ENCODE results near the gene CNOT8.
"Not testable (repeated sequence)": the region's sequence is repeated elsewhere in the genome, so short reads cannot be mapped to it uniquely, and the experiment has no call there.

The CNOT8 gene

DNA sequence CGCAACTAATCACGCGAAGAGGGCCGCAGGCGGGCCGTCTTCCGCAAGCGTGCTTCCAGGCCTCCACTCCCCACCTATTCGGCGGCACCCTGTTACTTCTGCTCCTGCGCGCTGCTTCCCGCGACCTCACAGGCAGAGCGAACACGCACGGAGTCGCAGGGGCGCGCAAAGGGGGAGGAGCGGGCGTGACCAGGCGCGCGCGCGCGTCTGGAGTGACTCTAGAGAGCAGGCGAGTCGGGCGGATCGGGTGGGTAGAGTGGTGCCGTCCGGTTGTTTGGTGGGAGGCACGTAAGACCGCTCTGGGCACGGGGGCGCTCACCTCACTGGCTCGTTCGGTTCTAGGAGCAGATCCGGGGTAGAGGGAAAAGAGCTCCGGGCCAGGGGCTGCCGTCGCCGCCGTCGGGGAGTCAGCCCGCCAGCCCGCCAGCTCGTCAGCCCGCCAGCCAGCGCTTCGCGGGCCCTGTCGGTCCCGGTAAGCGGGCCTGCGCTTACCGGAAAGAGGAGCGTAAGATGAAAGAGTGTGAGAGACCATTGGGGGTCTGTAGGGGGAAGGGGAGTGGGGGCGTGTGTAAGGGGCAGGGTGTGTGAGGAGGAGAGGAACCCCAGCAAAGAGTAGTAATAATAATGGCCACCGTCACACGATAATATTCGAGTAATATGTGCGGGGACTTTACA, at the start of gene CNOT8:
Gene CNOT8 (plus strand): TSS at position 331 of the 675 bp plus-strand sequence. CDS start 4,652 bp downstream, outside the sequence.
- peak; percentile 99 for DNase-seq

DNA sequence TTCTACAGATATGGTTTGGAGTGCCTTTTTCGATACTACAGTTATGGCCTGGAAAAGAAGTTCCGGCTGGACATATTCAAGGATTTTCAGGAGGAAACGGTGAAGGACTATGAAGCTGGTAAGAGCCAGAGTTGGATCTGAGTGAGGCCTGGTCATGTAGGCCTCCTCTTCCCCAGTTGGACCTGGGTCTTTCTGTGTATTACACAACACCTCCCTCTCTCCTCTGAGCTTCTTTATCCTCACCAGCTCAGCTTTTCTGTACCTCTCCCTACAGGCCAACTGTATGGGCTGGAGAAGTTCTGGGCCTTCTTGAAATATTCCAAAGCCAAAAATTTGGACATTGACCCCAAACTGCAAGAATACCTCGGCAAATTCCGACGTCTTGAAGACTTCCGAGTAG, 47.2 kb upstream of the CNOT8 start:
- no peak for DNase-seq

DNA sequence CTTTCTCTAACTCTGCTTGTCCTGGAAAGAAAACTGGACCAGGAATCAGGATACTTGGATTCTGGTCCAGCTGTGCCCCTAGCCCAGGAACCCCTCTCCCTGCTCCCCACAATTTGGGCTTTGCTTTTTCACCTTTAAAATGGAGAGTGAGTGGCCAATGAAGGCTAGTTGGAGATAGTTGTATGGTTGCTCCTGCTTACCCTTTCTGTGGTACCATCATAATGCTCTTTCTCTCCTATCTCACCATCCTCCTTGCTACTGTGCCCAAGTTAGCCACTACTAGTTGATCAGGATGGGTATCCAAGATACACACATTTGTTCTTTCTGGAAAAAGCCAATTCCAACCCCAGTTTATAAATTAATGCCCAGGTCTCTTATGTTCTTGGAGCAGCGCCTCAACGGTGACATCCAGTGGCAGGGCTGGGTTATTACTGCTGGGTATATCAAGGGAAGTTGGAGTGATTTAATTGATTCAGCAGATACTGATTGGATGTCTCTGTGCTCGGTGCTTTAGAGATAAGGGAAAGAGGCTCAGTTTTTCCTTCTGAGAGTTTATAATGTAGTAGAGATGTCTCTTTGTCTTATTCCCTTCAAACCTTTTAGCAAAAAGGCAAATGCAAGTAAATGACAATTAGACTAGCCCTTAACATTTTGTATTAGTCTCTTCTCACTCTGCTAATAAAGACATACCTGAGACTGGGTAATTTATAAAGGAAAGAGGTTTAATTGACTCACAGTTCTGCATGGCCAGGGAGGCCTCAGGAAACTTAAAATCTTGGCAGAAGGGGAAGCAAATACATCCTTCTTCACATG, 46.6 kb upstream of the CNOT8 start:
- DNase-seq = peak; percentile 76

DNA sequence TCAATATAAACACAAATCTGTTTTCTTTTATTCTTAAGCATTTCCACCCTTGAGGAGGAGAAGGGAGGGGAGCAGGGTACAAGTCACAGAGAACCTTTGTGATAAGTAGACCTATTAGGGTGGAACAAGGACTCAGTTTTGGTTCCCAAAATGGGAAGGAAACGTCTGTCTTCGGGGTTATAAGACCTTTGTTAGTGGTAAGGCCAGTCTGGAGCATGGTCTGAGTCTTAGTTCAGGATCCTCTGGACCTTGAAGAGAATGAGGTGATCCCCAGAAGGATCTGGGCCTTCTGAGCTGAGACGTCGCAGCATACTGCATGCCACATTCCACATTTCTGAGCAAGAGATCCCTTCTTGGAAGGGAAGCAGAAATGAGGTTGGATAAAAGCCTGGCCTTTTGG, 45.3 kb upstream of the CNOT8 start:
- no peak for DNase-seq

DNA sequence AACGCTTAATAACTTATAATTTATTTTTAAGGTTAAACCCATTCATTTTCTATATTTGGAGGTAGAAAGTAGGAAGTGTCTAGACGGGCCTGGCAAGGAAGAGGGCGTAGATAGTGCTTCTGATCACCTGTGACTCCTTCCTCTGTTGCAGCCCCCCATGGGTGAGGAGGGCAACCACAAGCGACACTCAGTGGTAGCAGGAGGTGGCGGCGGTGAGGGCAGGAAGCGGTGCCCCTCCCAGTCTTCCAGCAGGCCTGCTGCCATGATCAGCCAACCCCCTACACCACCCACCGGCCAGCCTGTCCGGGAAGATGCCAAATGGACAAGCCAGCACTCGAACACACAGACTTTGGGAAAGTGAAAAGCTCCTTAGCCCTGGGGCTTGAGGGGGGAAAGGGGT, 44.7 kb upstream of the CNOT8 start:
- DNase-seq = no peak

DNA sequence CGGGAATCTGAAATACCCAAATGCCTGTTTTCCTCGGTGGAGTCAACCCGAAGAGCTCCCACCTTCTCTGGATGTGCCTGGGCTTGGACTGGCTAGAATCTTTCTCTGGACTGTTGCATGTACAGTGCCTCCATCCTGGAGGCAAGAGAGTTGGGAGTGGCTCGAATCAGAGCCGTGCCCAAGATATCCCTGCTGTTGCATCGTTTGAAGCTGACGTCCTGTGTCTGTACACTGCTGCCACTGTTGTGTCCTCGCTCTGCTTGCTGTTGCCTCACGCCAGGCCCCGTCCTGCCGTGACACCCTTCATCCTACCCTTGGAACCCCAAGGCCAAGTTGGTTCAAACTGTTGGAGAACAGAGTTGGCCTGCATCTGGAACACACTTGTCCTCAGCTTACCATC, 43.4 kb upstream of the CNOT8 start:
- DNase-seq = no peak

DNA sequence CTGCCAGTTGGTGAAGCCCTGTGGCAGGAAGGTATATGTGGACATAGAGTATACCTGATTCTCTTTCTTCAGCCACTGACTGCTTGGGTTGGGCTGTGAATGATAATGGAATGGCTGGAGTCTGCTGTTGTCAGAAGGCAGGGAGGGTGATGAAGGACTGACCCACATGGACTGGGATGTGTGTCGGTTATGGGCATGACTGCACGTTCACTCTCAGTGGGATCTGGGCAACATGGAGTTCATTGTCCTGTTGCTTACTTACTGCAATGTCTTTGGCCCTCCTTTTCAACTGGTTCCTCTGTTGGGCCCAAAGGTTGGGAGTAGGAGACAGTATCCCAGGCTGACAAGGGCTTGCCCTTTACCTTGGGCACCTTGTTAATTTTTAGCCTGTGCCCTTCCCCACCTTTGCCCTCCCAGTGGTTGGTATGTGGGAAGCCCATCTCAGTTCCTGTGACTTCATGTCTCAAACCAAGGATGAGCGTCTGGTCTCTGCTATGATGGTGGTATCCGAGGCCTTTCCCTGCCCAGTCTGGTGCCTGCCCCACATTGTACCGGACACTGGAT, 42.7 kb upstream of the CNOT8 start:
- no peak for DNase-seq

DNA sequence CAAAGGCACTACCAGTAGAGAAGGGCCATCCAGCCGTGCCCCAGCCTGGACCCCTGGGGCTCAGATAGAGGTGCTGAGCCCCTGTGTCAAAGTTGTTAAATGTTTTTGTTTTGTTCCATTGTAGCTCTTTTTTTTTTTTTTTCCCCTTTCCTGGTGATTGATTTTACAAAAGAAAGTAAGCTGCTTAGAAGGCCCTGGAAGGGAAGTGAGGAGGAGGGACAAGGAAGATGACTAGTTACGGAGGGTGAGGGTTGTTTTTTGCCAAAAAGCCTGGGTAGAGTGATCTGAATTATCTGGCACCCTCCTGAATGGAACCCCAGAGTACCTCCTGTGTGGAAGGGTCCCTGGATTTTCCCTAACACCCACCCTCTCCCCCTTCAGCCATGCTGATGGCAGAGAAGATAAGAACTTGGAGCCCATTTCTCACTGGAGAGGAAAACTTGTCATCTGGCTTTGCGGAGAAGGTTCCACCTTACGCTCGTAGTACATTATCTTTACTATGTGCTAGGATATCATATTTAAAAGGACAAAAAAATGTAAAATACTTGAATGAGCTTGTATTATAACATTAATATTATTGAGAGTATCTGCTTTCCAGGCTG, 41.4 kb upstream of the CNOT8 start:
- no peak for DNase-seq

DNA sequence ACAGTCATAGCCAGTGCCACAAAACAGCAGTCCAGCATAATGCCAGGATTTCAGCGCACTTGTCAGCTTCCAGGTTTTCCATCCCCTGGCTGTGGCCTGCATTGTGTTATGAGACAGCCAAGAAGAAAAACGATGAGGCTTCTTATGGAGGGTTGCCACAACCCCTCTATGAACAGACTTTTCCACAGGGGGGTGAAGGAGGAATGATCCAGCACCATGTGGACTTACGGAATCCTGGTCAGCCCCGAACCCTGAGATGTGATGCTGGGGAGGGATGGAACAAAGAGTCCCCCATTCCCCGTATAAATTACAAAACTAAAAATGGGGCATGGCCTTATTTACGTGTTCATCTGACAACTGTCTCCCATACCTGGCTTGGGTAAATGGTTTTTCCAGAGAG, 40.6 kb upstream of the CNOT8 start:
- DNase-seq = no peak

DNA sequence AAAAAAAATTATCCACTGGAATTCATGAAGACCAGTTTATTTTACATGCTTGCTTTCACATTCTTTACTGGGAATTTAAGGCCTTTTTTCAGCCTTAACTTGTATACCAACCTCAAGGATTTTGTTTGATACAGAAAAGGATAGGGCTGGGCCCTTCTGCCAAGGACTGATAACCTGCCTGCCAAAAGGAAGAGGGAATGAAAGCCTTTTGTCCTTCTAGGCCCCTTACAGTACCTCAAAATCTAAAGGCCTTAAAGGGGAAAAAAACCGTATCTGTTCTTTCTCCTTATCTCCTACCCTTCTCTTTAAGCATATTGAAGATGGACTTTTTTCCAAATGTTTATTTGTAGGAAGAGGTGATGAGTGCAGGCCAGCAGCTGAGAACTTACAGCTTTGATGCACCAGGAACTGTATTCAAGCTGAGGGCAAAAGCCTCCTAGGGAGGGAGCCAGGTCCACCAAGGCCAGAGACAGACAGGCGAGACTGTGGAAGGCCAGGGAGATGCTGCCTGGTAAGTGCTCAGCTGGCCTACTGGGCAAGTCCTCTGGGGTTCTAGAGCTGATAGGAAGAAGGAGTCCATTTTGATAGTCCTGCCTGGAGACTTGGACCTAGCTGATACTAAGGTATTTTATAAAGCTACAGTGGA, 39.8 kb upstream of the CNOT8 start:
- no peak for DNase-seq

DNA sequence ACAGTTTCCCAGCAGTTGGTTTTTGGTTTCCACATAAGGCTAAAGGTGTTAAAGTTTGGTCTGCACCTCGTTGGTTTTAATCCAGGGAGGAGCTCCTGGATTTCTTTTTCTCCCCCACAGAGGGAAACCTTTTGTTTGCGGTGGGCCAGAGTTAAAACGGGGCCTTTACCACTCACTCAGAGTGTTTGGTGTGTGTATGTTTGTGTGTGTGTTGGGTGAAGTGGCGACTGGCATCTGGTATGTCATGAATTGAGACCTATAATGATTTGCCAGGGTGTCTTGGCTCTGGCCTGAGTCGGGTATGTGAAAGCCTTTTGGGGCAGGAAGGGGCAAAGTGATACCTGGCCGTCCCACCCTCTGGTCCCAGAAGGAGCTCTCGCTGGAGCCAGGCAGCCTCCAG, 38.9 kb upstream of the CNOT8 start:
- no peak for DNase-seq

DNA sequence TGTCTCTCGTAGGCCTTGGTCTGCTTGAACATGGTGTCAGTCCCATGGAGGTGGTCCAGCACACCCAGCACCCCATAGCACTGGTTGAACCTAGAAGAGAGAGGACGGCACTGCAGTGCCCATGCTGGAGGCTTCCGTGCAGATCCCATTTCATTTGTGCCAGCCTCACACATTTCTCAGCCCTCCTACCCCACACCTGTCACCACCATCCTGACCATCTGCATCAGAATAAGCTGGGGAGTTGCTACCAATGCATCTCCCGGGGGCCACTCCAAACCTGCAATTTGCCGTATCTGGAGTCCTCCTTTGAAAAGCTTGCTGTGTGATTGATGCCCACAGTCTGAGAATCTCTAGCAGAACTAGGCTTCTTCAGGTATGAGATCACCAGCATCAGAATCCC, 38.0 kb upstream of the CNOT8 start:
- no peak for DNase-seq

DNA sequence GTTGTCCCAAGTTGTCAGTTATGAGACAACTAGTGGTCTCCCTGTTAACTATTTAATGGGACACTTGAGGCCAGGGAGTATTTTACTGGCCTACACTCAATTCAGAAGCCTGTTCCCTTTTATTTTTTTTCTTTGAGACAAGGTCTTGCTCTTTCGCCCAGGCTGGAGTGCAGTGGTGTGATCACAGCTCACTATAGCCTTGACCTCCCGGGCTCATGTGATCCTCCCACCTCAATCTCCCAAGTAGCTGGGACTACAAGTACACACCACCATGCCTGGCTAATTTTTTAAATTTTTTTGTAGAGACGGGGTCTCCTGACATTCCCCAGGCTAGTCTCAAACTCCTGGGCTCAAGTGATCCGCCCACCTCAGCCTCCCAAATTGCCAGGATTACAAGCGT, 35.5 kb upstream of the CNOT8 start:
- DNase-seq = not testable (repeated sequence)

DNA sequence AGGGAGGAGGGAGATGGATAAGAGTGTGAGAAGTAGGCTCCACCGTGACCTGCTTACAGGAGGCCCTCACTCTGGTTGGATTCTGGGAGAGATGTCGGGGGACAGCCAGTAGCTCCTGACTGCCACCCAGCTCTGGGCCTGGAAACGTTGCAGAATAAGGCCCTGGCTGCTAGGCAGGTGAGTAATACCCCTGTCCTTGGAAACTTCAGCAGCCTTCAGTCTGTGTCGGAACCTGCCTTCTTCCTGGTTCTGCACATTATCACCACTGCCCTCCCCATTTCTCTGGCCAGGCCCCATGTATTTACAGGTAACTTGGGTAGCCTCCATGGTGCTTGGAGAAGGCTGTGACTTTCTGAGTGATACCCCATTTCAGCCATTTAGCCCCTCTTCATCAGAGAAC, 34.8 kb upstream of the CNOT8 start:
- no peak for DNase-seq

DNA sequence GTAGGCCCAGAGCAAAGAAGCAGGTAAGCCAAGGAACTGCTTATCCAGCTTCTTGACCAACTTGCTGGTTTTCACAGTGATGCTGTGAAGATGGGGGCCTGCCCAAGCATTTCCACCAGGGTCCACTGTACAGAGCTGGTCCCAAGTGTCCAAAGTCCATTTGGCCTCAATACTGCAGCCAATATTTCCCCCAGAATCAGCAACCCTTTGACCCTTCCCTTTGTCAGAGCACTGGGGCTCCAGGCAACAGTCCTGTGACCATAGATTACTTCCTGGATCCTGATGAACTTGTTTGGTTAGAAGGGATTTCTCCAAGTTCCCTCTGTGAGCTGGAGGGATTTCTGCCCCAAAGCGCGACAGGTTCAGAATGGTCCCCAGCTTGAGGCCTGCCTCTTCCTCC, 34.4 kb upstream of the CNOT8 start:
- DNase-seq = no peak

DNA sequence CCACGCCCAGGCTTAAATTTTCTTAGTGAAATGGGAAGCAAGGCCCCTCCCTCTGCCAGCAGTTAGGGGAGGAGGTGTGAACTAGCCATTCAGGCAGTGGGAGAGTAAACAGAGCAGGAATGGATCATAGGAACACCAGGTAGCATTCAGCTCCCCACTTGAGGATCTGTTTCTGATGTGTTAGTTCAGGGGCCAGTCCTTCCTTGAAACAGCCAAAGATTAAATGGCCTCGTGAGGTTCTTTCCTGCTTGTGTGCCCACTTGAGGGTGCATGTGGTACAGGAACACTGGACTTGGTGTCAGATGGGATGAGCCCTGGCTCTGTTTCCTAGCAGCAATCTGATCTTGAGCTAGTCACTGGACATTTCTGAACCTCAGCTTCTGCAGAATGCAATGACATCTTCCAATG, 29.2 kb upstream of the CNOT8 start:
- no peak for DNase-seq

DNA sequence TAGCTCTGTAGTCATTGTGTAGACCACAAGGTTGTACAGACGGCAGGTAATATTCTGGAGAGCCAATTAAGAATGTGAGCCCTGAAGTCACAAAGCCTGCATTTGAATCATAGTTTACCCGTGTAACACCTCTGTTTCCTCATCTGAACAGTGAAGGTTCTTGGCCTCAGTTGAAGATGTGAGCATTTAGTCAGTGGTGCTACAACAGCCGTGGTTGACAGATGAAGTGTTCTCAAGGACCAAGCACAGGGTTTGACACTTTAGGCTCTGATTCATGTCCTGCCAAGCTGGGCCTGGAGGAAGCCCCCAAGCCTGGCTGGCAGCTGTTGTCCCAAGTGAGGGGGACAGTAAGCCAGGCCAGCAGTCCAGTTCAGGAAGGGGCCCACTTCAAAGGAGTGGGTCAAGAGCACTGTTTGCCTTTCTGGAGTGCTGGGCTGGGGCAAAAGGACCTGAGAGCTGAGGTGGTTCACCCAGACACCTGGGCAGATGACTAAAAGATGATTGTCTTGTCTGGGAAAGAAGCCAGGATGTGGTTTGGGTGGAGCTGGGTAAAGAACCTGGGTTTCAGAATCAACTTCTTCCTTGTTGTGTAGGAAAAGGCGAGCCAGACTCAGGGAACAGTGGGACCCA, 28.7 kb upstream of the CNOT8 start:
- no peak for DNase-seq

DNA sequence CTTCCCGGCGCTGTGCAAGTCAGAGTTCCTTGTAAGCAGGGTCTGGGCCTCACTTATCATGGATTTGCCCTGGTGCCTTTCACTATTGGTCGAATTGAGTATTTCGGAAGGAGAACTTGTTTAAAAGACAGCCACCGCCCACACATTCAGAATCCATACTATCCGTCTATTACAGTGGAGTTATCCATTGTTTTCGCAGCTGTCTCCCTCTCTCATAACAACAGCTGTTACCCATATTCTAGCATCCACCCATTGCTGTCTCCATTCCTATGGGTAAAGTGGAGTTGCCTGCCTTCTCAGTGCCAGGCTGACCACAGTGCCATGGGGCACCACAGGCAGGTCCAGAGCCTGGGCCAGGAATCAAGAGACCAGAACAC, 28.2 kb upstream of the CNOT8 start:
- no peak for DNase-seq

DNA sequence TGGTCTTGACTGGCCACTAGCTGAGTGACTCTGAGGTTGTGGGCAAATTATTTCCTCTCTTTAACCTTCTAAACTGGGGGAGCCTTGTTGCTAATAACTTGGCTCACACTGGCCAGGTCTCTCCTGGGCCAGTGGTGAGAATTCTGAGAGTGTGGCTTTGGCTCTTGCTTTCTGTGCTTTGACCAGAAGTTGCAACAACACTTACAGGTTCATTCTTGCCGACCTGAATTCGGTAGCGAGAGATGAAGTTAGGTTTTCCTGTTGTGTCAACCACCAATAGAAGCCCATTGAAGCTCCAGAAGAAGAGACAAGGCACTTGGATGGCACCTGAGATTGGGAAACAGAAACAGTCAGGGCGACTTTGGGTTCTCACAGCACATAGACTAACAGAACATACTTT, 27.8 kb upstream of the CNOT8 start:
- no peak for DNase-seq

DNA sequence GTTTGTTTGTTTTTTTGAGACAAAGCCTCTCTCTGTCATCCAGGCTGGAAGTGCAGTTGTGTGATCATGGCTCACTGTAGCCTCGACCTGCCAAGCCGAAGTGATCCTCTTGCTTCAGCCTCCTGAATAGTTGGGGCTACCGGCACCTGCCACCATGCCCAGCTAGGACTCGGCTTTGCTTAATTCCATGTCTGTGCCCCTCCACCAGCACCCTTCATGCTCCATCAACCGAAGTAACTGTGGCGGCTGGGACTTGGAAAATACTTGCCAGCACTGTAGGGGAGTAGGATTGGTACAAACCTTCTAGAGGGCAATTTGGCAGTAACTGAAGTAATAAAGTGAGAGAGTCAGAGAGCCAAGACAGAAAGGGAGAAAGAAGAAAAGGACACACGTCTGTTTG, 27.0 kb upstream of the CNOT8 start:
- DNase-seq = no peak

DNA sequence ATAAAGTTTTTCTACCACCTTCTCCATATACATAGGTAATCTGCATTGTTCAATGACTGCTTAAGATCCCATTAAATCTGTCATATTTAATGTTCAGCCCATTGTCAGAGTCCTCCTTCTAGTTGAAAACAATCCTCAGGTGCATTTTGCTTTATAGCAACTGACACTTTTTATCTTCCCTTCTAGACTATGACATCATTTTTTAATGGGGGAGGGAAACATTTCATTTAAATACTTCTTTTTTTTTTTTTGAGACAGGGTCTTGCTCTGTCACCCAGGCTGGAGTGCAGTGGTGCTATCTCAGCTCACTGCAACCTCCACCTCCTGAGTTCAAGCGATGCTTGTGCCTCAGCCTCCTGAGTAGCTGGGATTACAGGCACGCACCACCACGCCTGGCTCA, 25.6 kb upstream of the CNOT8 start:
- not testable (repeated sequence) for DNase-seq

DNA sequence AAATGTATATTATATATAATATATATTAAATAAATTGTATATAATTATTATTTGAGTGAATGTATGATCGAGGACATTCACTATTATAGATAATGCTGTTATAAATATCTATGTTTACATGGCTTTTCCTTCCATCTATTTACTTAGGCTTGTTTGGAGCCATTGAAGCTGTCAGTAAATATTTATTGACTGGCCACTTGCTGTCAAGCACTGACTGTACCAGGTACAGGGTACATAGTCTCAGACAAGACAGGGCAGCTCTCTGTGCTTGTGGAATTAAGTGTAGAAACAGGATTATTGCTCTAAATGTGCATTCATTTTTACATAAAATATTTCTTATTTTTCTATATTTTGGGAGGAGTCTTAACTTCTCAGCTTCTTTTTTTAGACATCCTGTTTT, 24.4 kb upstream of the CNOT8 start:
- DNase-seq = no peak

DNA sequence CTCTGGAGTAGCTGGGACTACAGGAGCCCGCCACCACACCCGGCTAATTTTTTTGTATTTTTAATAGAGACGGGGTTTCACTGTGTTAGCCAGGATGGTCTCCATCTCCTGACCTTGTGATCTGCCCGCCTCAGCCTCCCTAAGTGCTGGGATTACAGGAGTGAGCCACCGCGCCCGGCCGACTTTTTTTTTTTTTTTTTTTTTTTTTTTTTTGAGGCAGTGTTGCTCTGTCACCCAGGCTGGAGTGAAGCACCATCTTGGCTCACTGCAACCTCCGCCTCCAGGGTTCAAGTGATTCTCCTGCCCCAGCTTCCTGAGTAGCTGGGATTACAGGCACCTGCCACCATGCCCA, 22.8 kb upstream of the CNOT8 start:
- DNase-seq = not testable (repeated sequence)

All from suppressor macrophage treated with lipopolysaccharide for 4 hours (primary cell).